T-helper 2 cell treated with Interferon-gamma antibody and Interleukin-4, amounts not matched to agents 100 ng/mL and 5 ng/mL, for 36 hours (primary cell): ENCODE measurements around the gene ST6GALNAC6. TPM values are rescaled to one million over a fixed set of nuclear protein-coding genes. Genes with fewer than 3 reads are reported as not detected.

Experiments used
- intact Hi-C: fragments of 100-400 bp; cut with micrococcal nuclease; formaldehyde crosslinking; loops from one replicate; pipeline ENCODE4 v1.15.1; 2023
- total RNA-seq: library from RNA; stranded (reverse); gene quantifications from 2 replicates; pipeline ENCODE4 v1.2.3, GENCODE V29; 2022

ST6GALNAC6 gene
- total RNA-seq, 1 donor from 2014 or later: 96.1 TPM

DNA sequence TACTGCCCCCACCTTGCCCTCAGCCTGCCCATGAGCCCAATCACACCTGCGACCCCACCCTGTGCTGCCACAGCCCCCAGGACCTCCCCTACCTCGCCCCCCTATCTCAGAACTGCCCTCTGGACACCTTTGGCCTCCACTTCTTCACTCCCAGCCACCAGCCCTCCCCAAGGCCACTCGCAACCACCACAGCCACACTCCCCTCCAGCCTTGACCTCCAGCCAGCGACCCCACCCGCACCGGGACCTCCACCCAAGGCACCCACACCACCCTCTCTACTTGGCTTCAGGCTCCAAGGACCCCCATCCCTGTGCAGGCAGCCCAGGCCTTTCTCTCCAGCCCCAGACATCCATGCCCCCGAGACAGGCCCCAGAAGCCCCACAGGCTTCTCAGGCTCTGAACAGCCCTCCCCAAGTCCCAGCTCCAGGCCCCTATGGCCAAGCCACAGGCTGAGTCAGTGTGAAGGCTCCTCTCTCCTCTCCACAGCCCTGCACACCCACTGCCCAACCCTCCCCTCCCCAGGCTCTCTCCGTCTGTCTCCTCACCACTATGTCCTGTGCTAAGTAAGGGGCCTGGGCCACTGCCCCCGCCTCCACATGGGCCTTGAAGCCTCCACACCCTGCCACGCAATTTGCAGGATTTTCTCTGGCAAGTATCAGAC lies 24.0 kb downstream of the ST6GALNAC6 start:
- intact Hi-C loops: no loop called here

DNA sequence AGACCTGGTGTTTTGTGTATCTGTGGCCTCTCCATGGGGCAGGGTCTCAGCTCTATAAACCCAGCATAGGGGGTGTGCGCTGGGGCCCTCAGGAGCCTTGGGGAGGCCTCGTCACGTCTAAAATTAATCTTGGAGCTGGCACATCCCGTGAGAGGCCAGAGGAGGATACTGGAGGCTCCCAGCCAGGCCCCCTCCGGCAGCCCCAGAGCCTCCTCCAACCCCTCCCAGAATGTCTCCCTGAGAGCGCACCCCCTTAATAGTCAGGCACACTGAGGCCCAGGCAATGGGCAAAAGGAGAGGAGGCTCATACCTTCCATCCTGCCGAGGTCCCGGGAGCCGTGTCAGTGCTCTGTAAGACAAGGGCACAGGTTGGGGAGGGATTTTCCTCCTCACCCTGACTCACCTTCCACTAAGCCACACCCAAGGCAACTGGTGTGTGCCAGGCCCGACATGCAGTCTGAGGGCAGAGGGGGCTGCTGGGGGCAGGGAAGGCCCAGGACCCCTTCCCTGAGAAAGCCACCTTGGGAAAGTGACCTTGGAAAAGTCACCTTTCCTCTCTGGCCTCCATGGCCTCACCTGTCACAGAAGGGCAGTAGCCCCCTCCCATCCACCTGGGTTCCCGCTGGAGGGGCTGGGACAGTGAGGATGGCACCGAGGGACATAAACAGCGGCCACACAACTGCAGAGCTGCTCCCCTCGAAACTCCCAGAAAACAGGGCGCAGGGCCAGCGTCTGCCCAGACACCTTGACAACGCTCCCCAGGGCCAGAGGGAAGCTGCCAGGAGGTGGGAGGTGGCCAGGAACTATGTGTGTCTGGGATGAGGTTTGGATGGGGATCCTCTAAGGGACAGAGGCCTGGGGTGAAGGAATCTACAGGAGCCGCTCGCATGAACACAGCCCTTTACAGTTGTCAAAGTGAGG lies 24.8 kb downstream of the ST6GALNAC6 start:
- intact Hi-C loops: no loop called here

DNA sequence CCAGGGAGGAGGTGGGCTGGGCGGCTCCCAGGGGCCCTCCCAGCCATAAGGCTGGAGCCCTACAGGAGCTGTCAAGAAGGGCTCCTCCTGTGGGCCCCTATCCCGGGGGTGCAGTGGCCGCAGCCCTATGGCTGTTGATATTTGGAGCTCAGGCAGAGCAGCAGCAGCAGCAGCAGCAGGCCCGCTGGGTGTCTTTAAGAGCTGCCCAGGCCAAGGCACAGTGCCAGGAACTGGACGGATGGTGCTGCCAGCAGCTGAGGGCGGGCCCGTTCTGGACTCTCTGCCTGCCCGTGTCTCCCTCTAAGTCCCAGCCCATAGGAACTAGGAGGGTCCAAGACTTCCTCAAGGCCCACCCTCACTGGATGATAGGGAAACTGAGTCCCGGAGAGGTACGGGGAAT lies 25.5 kb downstream of the ST6GALNAC6 start:
- intact Hi-C loops: no loop called here

DNA sequence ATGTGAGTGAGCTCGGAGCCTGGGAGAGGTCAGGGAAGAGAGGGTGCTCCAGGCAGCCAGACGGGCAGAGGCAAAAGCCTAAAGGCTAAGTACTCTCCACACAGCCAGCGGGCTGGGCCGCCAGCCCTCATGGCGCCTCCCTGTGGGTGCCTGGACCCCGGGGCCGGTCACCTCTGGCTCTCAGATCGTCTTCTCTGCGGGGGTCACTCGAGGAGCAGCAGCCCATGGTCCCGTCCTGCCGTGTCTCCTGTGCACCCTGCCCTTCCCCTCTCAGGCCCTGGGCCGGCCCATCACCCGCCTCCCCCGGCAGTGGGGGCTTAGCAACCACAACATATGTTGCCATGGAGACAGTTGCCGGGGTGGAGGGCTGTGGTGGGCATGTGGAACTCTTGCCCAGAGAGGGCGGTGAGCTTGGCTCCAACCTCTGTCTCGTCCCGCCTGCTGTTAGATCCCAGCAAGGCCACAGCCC lies 26.1 kb downstream of the ST6GALNAC6 start:
- intact Hi-C loops: no loop called here

DNA sequence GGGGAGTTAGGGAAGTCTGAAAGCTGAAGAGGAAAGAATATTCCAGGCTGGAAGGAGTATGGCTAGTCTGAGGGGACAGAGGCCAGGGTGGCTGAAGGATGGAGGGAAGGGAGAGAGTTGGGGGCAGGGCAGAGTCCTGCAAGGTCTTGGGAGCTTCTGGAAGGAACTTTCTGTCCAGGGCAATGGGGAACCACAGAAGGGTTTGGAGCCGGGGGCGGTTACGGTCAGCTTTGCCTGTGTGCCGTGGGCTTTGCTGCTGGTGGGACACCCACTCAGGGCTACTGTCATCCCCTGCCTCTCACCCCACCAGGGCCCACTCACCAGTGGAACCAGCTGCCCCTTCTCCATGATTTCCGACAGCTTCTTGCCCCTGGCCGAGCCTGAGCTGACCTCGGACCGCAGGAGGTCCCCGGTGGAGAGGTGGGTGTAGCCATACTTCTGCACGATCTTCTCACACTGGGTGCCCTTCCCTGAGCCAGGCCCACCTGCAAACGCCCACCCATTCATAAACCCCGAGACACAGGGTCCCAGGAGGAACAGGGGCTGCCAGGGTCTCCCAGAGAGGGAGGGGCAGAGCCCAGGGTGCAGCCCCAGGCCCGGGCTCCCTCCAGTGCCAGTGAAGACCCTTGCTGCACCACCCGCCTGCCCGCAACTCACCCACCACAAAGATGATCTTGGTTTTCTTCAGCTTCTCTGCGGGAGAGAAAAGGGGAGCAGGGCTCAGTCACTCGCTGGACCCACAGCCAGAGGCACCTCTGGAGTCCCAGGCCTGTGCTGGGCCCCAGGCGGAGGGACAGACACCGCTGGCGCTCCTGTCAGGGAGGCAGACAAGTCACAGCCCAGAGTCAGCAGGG lies 26.8 kb downstream of the ST6GALNAC6 start:
- intact Hi-C loops: no loop called here

DNA sequence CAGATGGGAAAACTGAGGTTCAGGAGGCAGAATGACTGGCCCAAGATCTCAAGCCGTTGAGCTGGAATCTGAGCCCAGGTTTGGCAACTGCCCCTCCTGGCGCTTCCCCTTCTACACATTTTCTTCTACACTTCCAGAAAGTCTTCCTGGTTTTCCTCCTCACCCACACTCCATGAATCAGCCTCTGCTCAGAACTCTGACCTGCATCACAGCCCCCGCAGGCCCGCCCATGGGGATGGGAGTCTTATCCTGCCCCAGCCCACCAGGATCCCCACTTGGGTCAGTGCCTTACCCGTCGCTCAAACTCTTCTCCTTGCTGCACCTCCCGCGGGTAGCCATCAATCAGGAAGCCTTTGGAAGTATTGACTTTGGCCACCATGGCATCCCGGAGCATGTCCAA lies 27.9 kb downstream of the ST6GALNAC6 start:
- intact Hi-C loops: loop anchor here (2.0 kb wide), 2 partner anchors 49 to 85 kb away; partner anchors contain the start of gene CDK9

DNA sequence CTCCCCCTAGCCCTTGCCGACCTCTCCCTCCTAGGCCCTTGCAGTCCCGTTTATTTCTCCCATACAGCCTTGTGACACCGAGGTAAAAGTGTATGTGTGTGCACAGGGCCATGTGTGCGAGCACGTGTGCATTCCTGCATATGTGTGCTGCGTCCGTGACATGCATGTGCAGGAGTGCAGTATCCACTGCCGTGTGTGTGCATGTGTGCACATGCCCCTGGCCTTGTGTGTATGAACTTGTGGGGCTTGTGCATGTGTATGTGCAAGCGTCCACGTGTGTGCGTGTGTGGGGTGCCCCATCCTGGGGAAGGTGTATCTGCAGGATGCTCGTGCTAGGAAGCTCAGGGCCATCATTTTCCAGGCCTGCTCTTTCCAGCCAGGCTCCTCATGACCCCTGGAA lies 28.5 kb downstream of the ST6GALNAC6 start:
- intact Hi-C loops: loop anchor here (1.0 to 2.0 kb wide), 3 partner anchors 50 to 136 kb away; partner anchors contain the start of genes CDK9 and TOR2A

GRCh38 chr9:127870153-127870491 lies 29.3 kb downstream of the ST6GALNAC6 start:
- intact Hi-C loops: loop anchor here (1.0 to 2.0 kb wide), 3 partner anchors 51 to 135 kb away; partner anchors contain the start of genes CDK9 and TOR2A

GRCh38 chr9:127869310-127870152 lies 29.9 kb downstream of the ST6GALNAC6 start:
- intact Hi-C loops: loop anchor here (1.0 to 2.0 kb wide), 3 partner anchors 51 to 134 kb away; partner anchors contain the start of genes CDK9 and TOR2A

- intact Hi-C loops: no loop called here
These were observed 31.0 kb downstream of the ST6GALNAC6 start for GRCh38 chr9:127868278-127868902.

- intact Hi-C loops: no loop called here
These were observed 31.8 kb downstream of the ST6GALNAC6 start for GRCh38 chr9:127867356-127868277.

DNA sequence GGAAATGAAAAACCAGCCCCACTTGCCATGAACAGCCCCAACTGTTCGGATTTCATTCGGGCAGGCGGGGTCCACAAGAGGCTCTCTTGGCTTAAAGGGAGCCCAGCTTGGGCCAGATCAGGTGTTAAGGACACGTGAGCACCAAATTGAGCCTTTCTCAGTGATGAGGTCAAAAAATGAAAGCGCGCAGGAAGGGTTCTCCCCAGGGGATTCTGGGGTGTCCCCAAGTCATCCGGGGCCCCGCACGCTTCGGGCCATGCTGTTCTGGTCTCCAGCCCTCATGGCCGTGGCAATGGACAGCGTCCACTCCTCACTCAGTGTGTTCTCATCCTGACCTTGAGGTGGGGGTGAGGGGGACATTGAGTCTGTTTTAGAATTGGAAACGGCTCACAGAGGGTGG lies 32.9 kb downstream of the ST6GALNAC6 start:
- intact Hi-C loops: no loop called here

- intact Hi-C loops: no loop called here
These were observed 33.5 kb downstream of the ST6GALNAC6 start for GRCh38 chr9:127865645-127866464.

DNA sequence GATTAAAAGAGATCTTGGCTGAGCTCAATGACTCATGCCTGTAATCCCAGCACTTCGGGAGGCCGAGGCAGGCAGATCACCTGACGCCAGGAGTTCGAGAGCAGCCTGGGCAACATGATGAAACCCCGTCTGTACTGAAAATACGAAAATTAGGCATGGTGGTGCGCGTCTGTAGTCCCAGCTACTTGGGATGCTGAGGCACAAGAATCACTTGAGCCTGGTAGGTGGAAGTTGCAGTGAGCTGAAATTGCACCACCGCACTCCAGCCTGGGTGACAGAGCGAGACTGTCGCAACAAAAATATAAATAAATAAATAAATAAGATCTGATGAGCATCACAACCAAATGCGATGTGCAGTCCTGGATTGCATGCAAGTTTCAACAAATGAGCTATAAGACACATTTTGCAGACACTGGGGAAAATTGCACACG lies 36.2 kb downstream of the ST6GALNAC6 start:
- intact Hi-C loops: no loop called here

DNA sequence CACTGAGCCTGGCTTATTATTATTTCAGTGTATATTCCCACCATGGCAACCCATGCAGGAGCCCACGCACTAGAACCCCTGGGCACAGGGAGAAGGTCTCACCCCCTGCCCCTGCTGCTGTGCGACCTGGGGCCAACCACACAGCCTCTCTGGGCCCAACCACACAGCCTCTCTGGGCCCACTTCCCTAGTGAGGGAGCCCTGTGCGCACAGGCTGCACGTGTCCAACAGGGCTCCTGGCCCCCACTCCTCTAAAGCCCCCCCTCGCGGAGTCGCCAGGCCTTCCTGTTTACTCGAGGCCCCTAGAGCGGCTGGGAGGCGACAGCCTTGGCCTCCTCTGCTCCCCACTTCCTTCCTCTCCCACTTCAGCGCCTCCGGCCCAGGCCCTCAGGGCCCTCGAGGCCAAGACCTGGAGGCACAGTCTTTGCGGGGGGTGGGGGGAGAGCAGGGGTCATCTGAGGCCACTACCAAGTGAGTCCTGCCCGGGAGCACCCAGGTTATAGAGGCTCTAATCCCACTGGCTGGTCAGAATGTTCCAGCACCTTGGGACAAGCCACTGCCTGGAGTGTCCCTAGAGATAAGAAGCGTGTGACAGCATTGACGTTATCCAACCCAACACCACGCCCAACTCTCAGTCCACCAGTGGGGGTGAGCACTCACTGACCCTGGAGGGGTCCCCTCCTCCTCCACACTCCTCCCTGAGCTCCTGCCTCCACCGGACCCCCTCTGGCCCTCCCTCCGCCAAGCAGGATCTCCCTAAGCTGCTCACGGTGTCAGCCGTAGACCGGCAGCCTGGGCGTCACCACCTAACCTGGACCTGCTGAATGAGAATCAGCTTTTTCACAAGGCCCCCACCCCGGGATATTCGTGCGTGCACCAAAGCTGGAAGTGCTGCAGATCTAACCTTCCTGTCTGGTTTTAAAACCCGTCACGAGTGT lies 37.1 kb downstream of the ST6GALNAC6 start:
- intact Hi-C loops: no loop called here

DNA sequence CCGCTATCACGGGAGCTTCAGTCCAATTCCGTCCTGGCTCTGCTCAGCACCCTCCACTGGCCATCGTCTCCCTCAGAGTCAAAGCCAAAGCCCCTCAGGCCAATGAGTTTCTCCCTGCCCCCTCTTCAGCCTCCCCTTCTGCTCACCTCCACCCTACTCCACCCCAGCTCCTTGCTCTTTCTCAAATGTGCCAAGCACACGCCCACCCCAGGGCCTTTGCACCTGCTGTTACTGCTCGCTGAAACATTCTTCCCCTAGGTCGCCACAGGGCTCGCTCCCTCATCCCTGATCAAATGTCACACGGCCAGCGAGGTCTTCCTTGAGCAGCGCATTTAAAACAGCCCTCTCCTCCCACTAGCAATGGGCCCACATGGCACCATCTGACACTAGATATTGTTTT lies 38.6 kb downstream of the ST6GALNAC6 start:
- intact Hi-C loops: no loop called here

GRCh38 chr9:127860260-127860659 lies 39.1 kb downstream of the ST6GALNAC6 start:
- intact Hi-C loops: no loop called here
